ENCODE results near the gene TTC3.

DNA sequence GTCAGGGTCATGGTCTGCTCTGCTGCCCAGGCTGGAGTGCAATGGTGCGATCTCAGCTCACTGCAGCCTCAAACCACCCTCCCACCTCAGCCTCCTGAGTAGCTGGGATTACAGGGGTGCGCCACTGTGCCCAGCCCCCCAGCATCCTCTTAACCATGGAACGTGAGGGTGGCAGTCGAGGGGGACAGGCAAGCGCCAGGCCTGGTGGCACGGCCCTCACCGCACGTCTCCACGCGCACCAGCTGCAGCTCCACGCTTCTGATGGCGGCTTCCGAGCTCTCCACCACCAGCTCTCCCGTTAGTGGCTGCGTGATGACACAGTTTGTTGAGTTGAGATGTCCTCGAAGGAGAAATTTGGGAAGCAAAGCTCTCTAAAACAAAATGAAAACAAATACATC lies 154.9 kb downstream of the TTC3 start:
- TF ChIP-seq GATA2 (IDR thresholded peaks at IDR 0.05; ENCODE audit: low read depth, low read length) (no peak), GATA3 (IDR thresholded peaks at IDR 0.05; ENCODE audit: low read depth, low read length) (no peak)
